HCT116 (cell line): ENCODE data around the gene AGBL1. TPM values are rescaled to one million over a fixed set of nuclear protein-coding genes. Genes with fewer than 3 reads are reported as not detected.

ENCODE experiments used
- ATAC-seq: fragments of 200-7000 bp; cut with Tn5 transposase; 2 replicates; pipeline ENCODE4 v1.9.1; 2020; ENCODE audit warnings: mild to moderate bottlenecking, moderate library complexity
- BruUV-seq: library from RNA; stranded (reverse); fragments of 400-500 nt; replicated peaks from 2 replicates; lab custom pipeline; 2021; lab: Mats Ljungman, UMichigan
- CTCF ChIA-PET: fragments of 300-600 bp; sonication (Branson Sonifier 250); formaldehyde crosslinking; loops from one replicate; lab custom pipeline; 2021; ENCODE audit warnings: antibody characterized with exemption; lab: Charles Lee
- POLR2A ChIA-PET: fragments of 300-600, 350-600 bp; sonication (Branson Sonifier 250); formaldehyde crosslinking; loops from one replicate; lab custom pipeline; 2021; ENCODE audit warnings: antibody characterized with exemption; lab: Charles Lee
- RAD21 ChIA-PET, 2 experiments: fragments of 300-600 bp; sonication (Branson Sonifier 250); formaldehyde crosslinking; loops; one replicate each; lab custom pipeline; 2023; ENCODE audit warnings: low total read pairs in 2 of 2; ENCODE audit not compliant: uncharacterized antibody in 2 of 2, unreplicated experiment in 2 of 2, low non-redundant PET in 1 of 2; lab: Charles Lee
- DNase-seq: peaks from one replicate; pipeline ENCODE4 v3.0.0-alpha.2; 2010; ENCODE audit warnings: low read depth, low spot score
- H2AFZ ChIP-seq: fragments of 200-600 bp; shearing (Covaris generic), sonication (generic); 2 replicates; pipeline ENCODE4 v1.6.1; 2017; ENCODE audit warnings: low read depth, mixed run types, mixed read lengths, antibody characterized with exemption, low read length; ENCODE audit not compliant: poor library complexity, severe bottlenecking
- H3K27ac ChIP-seq: 2 replicates; pipeline ENCODE4 v1.5.1; 2012; ENCODE audit warnings: low read depth, low read length
- H3K27me3 ChIP-seq: fragments of 200-600 bp; sonication (generic); 2 replicates; pipeline ENCODE4 v1.6.1; 2016; ENCODE audit warnings: mixed run types, low read length, mixed read lengths; ENCODE audit not compliant: insufficient read depth
- H3K36me3 ChIP-seq, 2 experiments: fragments of 200-500 bp in 1 of 2; fragments of 200-600 bp in 1 of 2; sonication (Bioruptor generic) in 1 of 2; sonication (generic) in 1 of 2; 2 replicates each; pipeline versions ENCODE4 v1.5.1 to v1.6.1; 2014 to 2016; ENCODE audit warnings: low read length in 2 of 2, inconsistent platforms in 1 of 2, mixed read lengths in 1 of 2, mixed run types in 1 of 2; ENCODE audit not compliant: insufficient read depth in 2 of 2, control insufficient read depth in 1 of 2
- H3K4me1 ChIP-seq, 2 experiments: fragments of 200-600 bp in 1 of 2; sonication (generic) in 1 of 2; 2 replicates each; pipeline versions ENCODE4 v1.5.1 to v1.6.1; 2012 to 2017; ENCODE audit warnings: low read length in 2 of 2, inconsistent platforms in 1 of 2, mild to moderate bottlenecking in 1 of 2, mixed read lengths in 1 of 2, mixed run types in 1 of 2, moderate library complexity in 1 of 2; ENCODE audit not compliant: insufficient read depth in 2 of 2, control insufficient read depth in 1 of 2
- H3K4me2 ChIP-seq: fragments of 200-600 bp; sonication (generic); 2 replicates; pipeline ENCODE4 v1.6.1; 2017; ENCODE audit warnings: mixed run types, low read length, mixed read lengths
- H3K4me3 ChIP-seq, 2 experiments: fragments of 200-600 bp in 1 of 2; sonication (generic) in 1 of 2; replicated peaks in 1 of 2; 2 replicates each; pipeline ENCODE4 v1.5.1; 2011 to 2016; ENCODE audit warnings: low read length in 2 of 2, control low read depth in 1 of 2, low read depth in 1 of 2, mild to moderate bottlenecking in 1 of 2, mixed read lengths in 1 of 2, mixed run types in 1 of 2
- H3K79me2 ChIP-seq: fragments of 200-600 bp; sonication (generic); 2 replicates; pipeline ENCODE4 v1.6.1; 2017; ENCODE audit warnings: mild to moderate bottlenecking, mixed run types, low read length, moderate library complexity, mixed read lengths; ENCODE audit not compliant: insufficient read depth
- H3K9ac ChIP-seq: fragments of 200-600 bp; sonication (generic); 2 replicates; pipeline ENCODE4 v1.6.1; 2016; ENCODE audit warnings: low read length, mixed read lengths
- H3K9me2 ChIP-seq: fragments of 200-600 bp; sonication (generic), shearing (Covaris generic); 2 replicates; pipeline ENCODE4 v1.6.1; 2017; ENCODE audit warnings: mixed run types, mild to moderate bottlenecking, moderate library complexity; ENCODE audit not compliant: insufficient read depth
- H3K9me3 ChIP-seq, 2 experiments: fragments of 200-500 bp in 1 of 2; fragments of 200-600 bp in 1 of 2; sonication (Bioruptor generic) in 1 of 2; sonication (generic) in 1 of 2; 2 replicates each; pipeline ENCODE4 v1.6.1; 2014 to 2017; ENCODE audit warnings: low read length in 2 of 2, mixed read lengths in 2 of 2, inconsistent platforms in 1 of 2, low read depth in 1 of 2, mild to moderate bottlenecking in 1 of 2, mixed run types in 1 of 2, moderate library complexity in 1 of 2; ENCODE audit not compliant: control insufficient read depth in 1 of 2, insufficient read depth in 1 of 2
- H4K20me1 ChIP-seq: fragments of 200-600 bp; sonication (generic), shearing (Covaris generic); 2 replicates; pipeline ENCODE4 v1.6.1; 2017; ENCODE audit warnings: mixed run types, mild to moderate bottlenecking, moderate library complexity; ENCODE audit not compliant: insufficient read depth
- CBX3 ChIP-seq: IDR thresholded peaks from 2 replicates; pipeline ENCODE4 v1.6.1; 2012; ENCODE audit warnings: low read depth
- EGR1 ChIP-seq: IDR thresholded peaks from 2 replicates; pipeline ENCODE4 v1.6.1; 2012; ENCODE audit warnings: low read depth
- ELF1 ChIP-seq: IDR thresholded peaks from 2 replicates; pipeline ENCODE4 v1.6.1; 2012; ENCODE audit warnings: low read depth, borderline replicate concordance
- EZH2 ChIP-seq: fragments of 200-600 bp; sonication (generic); IDR thresholded peaks from 2 replicates; pipeline ENCODE4 v1.6.1; 2017; ENCODE audit warnings: antibody characterized with exemption, mixed run types
- EZH2phosphoT487 ChIP-seq: fragments of 200-600 bp; IDR thresholded peaks from 2 replicates; pipeline ENCODE4 v1.6.1; 2018; ENCODE audit warnings: antibody characterized with exemption, borderline replicate concordance
- FOSL1 ChIP-seq: IDR thresholded peaks from 2 replicates; pipeline ENCODE4 v1.6.1; 2012; ENCODE audit warnings: low read depth
- JUND ChIP-seq: IDR thresholded peaks from 2 replicates; pipeline ENCODE4 v1.6.1; 2012
- POLR2A ChIP-seq: IDR thresholded peaks from 2 replicates; pipeline ENCODE4 v1.7.0; 2011; ENCODE audit warnings: borderline replicate concordance; ENCODE audit not compliant: insufficient read depth, insufficient read length; ENCODE audit errors: extremely low read depth
- POLR2AphosphoS5 ChIP-seq: IDR thresholded peaks from 2 replicates; pipeline ENCODE4 v1.6.1; 2011; ENCODE audit warnings: mild to moderate bottlenecking, low read depth, low read length, moderate library complexity
- RAD21 ChIP-seq: IDR thresholded peaks from 2 replicates; pipeline ENCODE4 v1.6.1; 2012; ENCODE audit warnings: low read depth, mild to moderate bottlenecking
- SP1 ChIP-seq: IDR thresholded peaks from 2 replicates; pipeline ENCODE4 v1.6.1; 2012; ENCODE audit warnings: low read depth
- SRF ChIP-seq: IDR thresholded peaks from 2 replicates; pipeline ENCODE4 v1.6.1; 2012; ENCODE audit warnings: low read depth
- YY1 ChIP-seq: IDR thresholded peaks from 2 replicates; pipeline ENCODE4 v1.6.1; 2011; ENCODE audit warnings: low read length, low read depth, moderate library complexity, mild to moderate bottlenecking; ENCODE audit not compliant: insufficient replicate concordance; ENCODE audit errors: extremely low read depth
- ZNF274 ChIP-seq: fragments of 200-500 bp; sonication (Bioruptor generic); IDR thresholded peaks from 2 replicates; pipeline ENCODE4 v1.6.1; 2014; ENCODE audit warnings: mild to moderate bottlenecking, low read depth, low read length, inconsistent platforms
- intact Hi-C: fragments of 100-400 bp; cut with micrococcal nuclease; formaldehyde crosslinking; loops from 2 replicates; pipeline ENCODE4 v1.10.0; 2022
- total RNA-seq: library from RNA; stranded (reverse); gene quantifications from one replicate; pipeline ENCODE4 v1.2.1, GENCODE V29; 2021; ENCODE audit not compliant: unreplicated experiment
- TF ChIP-seq, protein P1 (sequence below): IDR thresholded peaks from 2 replicates; pipeline ENCODE4 v1.6.1; 2012
- TF ChIP-seq, protein P2 (sequence below): IDR thresholded peaks from 2 replicates; pipeline ENCODE4 v1.6.1; 2012
- TF ChIP-seq, protein P3 (sequence below): IDR thresholded peaks from 2 replicates; pipeline ENCODE4 v1.6.1; 2011; ENCODE audit warnings: mild to moderate bottlenecking, low read length, moderate library complexity; ENCODE audit not compliant: insufficient replicate concordance; ENCODE audit errors: extremely low read depth

The AGBL1 gene
- total RNA-seq, 1 experiment from 2014 or later, result not detected

DNA sequence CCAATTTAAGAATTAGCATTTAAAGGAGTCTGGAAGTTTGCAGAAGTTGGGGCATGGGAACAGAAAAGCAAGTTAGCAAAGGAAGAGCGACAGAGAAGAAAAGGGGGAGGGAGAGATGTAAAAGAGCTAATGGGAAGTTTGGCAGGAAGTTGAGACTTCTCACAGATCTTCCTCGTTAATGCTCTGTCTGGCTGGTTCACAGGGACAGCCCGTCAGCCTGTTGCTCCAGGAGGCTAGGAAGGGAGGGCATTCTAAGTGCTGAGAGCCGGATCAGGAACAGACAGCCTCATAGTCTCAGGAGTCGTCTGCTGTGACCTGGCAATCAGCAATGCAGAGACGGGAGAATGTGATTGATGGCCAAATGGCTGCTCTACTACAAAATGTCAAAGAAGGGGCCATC is 150.3 kb downstream of the AGBL1 start:
- Histone ChIP-seq H3K36me3 (no peaks in the 10 kb centered on the region), H3K9me2 (no peaks in the 10 kb centered on the region), H3K79me2 (no peaks in the 10 kb centered on the region), H3K4me3 (no peak overlapping the region), H3K27me3 (no peaks in the 10 kb centered on the region), H3K4me2 (no peak overlapping the region)
- ATAC-seq, result no peak
- CTCF ChIA-PET, result no interaction called here
- no peak for DNase-seq
- no TSS peak for BruUV-seq
- no peak for TF ChIP-seq RAD21
- TF ChIP-seq ELF1, result no peak
- TF ChIP-seq, protein P1, sequence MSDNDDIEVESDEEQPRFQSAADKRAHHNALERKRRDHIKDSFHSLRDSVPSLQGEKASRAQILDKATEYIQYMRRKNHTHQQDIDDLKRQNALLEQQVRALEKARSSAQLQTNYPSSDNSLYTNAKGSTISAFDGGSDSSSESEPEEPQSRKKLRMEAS, result no peak
- TF ChIP-seq YY1, result no peak
- TF ChIP-seq CBX3, result no peak
- TF ChIP-seq EGR1, result no peak
- no peak for TF ChIP-seq SRF
- TF ChIP-seq JUND, result no peak
- TF ChIP-seq POLR2A, result no peak
- no peak for TF ChIP-seq FOSL1
- TF ChIP-seq, protein P2, sequence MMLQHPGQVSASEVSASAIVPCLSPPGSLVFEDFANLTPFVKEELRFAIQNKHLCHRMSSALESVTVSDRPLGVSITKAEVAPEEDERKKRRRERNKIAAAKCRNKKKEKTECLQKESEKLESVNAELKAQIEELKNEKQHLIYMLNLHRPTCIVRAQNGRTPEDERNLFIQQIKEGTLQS, result no peak
- TF ChIP-seq SP1, result no peak
- no peak for TF ChIP-seq POLR2AphosphoS5
- TF ChIP-seq EZH2phosphoT487, result no peak
- no peak for TF ChIP-seq EZH2
- no peak for TF ChIP-seq ZNF274
- TF ChIP-seq, protein P3, sequence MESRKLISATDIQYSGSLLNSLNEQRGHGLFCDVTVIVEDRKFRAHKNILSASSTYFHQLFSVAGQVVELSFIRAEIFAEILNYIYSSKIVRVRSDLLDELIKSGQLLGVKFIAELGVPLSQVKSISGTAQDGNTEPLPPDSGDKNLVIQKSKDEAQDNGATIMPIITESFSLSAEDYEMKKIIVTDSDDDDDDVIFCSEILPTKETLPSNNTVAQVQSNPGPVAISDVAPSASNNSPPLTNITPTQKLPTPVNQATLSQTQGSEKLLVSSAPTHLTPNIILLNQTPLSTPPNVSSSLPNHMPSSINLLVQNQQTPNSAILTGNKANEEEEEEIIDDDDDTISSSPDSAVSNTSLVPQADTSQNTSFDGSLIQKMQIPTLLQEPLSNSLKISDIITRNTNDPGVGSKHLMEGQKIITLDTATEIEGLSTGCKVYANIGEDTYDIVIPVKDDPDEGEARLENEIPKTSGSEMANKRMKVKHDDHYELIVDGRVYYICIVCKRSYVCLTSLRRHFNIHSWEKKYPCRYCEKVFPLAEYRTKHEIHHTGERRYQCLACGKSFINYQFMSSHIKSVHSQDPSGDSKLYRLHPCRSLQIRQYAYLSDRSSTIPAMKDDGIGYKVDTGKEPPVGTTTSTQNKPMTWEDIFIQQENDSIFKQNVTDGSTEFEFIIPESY, result no peak
- TF ChIP-seq, all 23 proteins: peak for 0
- Histone ChIP-seq H3K9ac (no peak overlapping the region), H3K4me1 (no peaks in the 10 kb centered on the region), H3K27ac (no peak overlapping the region), H2AFZ (no peak overlapping the region), H3K9me3 (peaks cover 0 to 17% of the 10 kb centered on the region in 2 experiments; a peak in 2 of 4 replicates), H4K20me1 (no peaks in the 10 kb centered on the region)
- ChIA-PET POLR2A (no interaction called here), RAD21 (no interaction called here)
- intact Hi-C loops, result no loop called here
